ENCODE results near the gene HSD11B2. TPM values are rescaled to one million over a fixed set of nuclear protein-coding genes. Genes with fewer than 3 reads are reported as not detected.

Gene HSD11B2
- total and polyA plus RNA-seq, 2 donors (not counting 3 experiments of a cell fraction or from before 2014, with no cell fraction given) = 0.10 TPM; not detected in 1

DNA sequence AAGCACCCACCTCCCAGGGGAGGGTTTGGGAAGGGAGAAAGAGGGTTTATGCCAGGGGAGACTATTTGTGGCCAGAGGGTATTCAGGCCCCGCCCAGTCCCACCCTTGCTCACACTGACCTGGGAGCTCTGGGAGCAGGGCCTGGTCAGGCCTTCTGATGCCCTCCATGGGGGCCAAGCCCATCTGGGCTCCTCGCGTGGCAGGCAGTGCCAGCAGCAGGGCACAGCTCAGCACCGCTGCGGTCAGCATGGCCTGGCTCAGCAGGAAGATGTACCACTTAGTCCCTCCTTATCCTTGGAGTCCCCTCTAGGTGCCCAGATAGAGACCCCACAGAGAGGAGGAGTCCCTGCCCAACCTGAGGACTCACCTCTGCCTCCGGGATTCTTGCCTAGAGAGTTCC, 52.2 kb downstream of the HSD11B2 start, which contains the start of gene AGRP:
TSS of gene AGRP (minus strand) at position 398 of the 400 bp plus-strand sequence. CDS start at position 249, 149 bp downstream.
- Histone ChIP-seq H3K36me3 (ENCODE audit: control insufficient read depth in 2 of 2, extremely low read depth in 1 of 2, insufficient read depth in 2 of 2, low read length in 2 of 2) (no peaks in the 10 kb centered on the region), H3K27ac (ENCODE audit: insufficient read depth, low read depth, low read length) (peak within 1 kb of the TSS; percentile 73), H3K4me2 (ENCODE audit: insufficient read depth, low read length) (no peak within 1 kb of the TSS), H3K4me3 (replicated peaks in 1 of 3; ENCODE audit: insufficient read depth in 1 of 3, low read depth in 1 of 3, low read length in 3 of 3) (no peak within 1 kb of the TSS), H2AFZ (ENCODE audit: low read depth, low read length) (no peak within 1 kb of the TSS), H3K4me1 (ENCODE audit: control insufficient read depth, extremely low read depth, insufficient read depth, low read length) (peaks cover 35% of the 10 kb centered on the region), H3K9me3 (replicated peaks; ENCODE audit: control insufficient read depth, insufficient read depth, low read length) (no peaks in the 10 kb centered on the region), H3K27me3 (ENCODE audit: control insufficient read depth in 2 of 2, insufficient read depth in 2 of 2, low read length in 2 of 2) (no peaks in the 10 kb centered on the region), H3K79me2 (ENCODE audit: control insufficient read depth, insufficient read depth, low read length) (peaks cover 17% of the 10 kb centered on the region), H3K9ac (replicated peaks; ENCODE audit: extremely low read depth, insufficient read depth, low read length) (peak within 1 kb of the TSS; percentile 83), H3K9me1 (replicated peaks; ENCODE audit: control insufficient read depth, extremely low read depth, insufficient read depth, low read length) (no peaks in the 10 kb centered on the region), H4K20me1 (replicated peaks; ENCODE audit: control insufficient read depth, extremely low read depth, insufficient read depth, low read length) (no peaks in the 10 kb centered on the region)
- ChIA-PET CTCF (interaction anchor here (0.6 to 6.1 kb wide), 4 partner anchors 9 to 38 kb away, joined by 3 to 133 read pairs (median 26); no protein-coding TSS in a partner anchor), POLR2A (no interaction called here)
- intact Hi-C loops (cut with micrococcal nuclease) = no loop called here
- TF ChIP-seq, protein P1, sequence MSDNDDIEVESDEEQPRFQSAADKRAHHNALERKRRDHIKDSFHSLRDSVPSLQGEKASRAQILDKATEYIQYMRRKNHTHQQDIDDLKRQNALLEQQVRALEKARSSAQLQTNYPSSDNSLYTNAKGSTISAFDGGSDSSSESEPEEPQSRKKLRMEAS (IDR thresholded peaks at IDR 0.05; ENCODE audit: insufficient read depth, insufficient read length) = no peak
- TF ChIP-seq POLR2A (IDR thresholded peaks at IDR 0.05; ENCODE audit: low read depth, low read length) (no peak), EZH2 (IDR thresholded peaks at IDR 0.05; ENCODE audit: borderline replicate concordance, low read depth, low read length, severe bottlenecking) (no peak), JUN (IDR thresholded peaks at IDR 0.05; ENCODE audit: borderline replicate concordance, insufficient read depth, insufficient read length, low read depth) (no peak), MYC (IDR thresholded peaks at IDR 0.05; ENCODE audit: low read depth, low read length) (no peak), POLR2AphosphoS5 (IDR thresholded peaks at IDR 0.05; ENCODE audit: insufficient read depth, low read depth, low read length) (no peak)
- dilution Hi-C loops (cut with MboI; ENCODE audit: extremely low pct_ligation_motif_present, low sequenced_read_pairs) = no loop called here
- no peak for DNase-seq (ENCODE audit: low read depth, low spot score)
- BruUV-seq (replicated peaks) = no TSS peak
- no peak for FAIRE-seq

DNA sequence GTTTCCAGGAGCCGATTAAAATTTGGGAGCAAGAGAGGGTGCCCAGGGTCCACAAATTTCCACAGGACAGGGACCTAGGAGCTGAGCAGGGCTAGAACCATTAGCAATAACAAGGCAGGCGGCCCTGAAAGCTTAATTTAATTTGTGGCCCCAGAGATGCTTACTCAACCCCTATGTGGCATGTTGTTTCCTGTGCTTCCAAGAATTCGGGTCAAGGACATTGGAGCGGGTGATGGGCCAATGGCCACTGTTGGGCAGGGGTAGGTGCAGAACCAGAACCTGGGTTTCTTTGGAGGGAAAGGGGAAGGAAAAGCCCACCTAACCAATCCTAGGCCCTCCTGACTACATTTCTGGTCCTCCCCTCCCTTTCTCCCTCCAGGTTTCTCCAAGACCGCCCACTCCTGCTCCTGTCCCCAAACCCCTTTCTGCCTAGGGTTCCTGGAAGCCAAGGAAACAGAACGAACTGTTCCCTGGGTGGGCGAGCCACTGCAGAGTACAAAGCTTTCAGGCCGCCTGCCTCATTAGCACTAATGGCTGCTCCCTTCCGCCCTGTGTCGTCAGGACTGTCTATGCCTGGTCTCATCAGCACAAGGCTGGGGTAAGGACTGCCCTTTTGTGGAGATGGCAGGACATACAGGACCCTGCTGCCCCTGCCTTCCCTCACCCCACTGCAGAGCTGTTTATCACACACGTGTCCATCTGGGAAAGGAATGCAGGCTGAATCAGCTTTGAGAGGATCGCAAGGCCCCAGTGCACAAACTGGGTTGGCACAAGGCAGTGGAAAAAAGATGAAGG, 53.0 kb downstream of the HSD11B2 start:
- FAIRE-seq (no peak), DNase-seq (ENCODE audit: low read depth, low spot score) (no peak)
- TF ChIP-seq EZH2 (IDR thresholded peaks at IDR 0.05; ENCODE audit: borderline replicate concordance, low read depth, low read length, severe bottlenecking) = no peak
- TF ChIP-seq, protein P2, sequence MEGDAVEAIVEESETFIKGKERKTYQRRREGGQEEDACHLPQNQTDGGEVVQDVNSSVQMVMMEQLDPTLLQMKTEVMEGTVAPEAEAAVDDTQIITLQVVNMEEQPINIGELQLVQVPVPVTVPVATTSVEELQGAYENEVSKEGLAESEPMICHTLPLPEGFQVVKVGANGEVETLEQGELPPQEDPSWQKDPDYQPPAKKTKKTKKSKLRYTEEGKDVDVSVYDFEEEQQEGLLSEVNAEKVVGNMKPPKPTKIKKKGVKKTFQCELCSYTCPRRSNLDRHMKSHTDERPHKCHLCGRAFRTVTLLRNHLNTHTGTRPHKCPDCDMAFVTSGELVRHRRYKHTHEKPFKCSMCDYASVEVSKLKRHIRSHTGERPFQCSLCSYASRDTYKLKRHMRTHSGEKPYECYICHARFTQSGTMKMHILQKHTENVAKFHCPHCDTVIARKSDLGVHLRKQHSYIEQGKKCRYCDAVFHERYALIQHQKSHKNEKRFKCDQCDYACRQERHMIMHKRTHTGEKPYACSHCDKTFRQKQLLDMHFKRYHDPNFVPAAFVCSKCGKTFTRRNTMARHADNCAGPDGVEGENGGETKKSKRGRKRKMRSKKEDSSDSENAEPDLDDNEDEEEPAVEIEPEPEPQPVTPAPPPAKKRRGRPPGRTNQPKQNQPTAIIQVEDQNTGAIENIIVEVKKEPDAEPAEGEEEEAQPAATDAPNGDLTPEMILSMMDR (IDR thresholded peaks at IDR 0.05; ENCODE audit: extremely low read depth in 1 of 2, insufficient read depth in 1 of 2, low read depth in 1 of 2, low read length in 2 of 2) = no peak
- no peaks in the 10 kb centered on the region for H4K20me1 ChIP-seq (replicated peaks; ENCODE audit: control insufficient read depth, extremely low read depth, insufficient read depth, low read length)
- peaks cover 35% of the 10 kb centered on the region for H3K4me1 ChIP-seq (ENCODE audit: control insufficient read depth, extremely low read depth, insufficient read depth, low read length)
- no peak overlapping the region for H2AFZ ChIP-seq (ENCODE audit: low read depth, low read length)
- ChIA-PET CTCF (interaction anchor here (1.9 to 6.1 kb wide), 3 partner anchors 8 to 37 kb away, joined by 5 to 133 read pairs (median 47); no protein-coding TSS in a partner anchor), POLR2A (no interaction called here)
- dilution Hi-C loops (cut with MboI; ENCODE audit: extremely low pct_ligation_motif_present, low sequenced_read_pairs) = no loop called here
- H3K9ac ChIP-seq (replicated peaks; ENCODE audit: extremely low read depth, insufficient read depth, low read length) = no peak overlapping the region
- H3K79me2 ChIP-seq (ENCODE audit: control insufficient read depth, insufficient read depth, low read length) = peaks cover 12% of the 10 kb centered on the region
- no peaks in the 10 kb centered on the region for H3K27me3 ChIP-seq (ENCODE audit: control insufficient read depth in 2 of 2, insufficient read depth in 2 of 2, low read length in 2 of 2)
- no peaks in the 10 kb centered on the region for H3K36me3 ChIP-seq (ENCODE audit: control insufficient read depth in 2 of 2, extremely low read depth in 1 of 2, insufficient read depth in 2 of 2, low read length in 2 of 2)
- no peak overlapping the region for H3K4me3 ChIP-seq (replicated peaks in 1 of 3; ENCODE audit: insufficient read depth in 1 of 3, low read depth in 1 of 3, low read length in 3 of 3)
- intact Hi-C loops (cut with micrococcal nuclease) = no loop called here
- no peak overlapping the region for H3K27ac ChIP-seq (ENCODE audit: insufficient read depth, low read depth, low read length)
- no peak overlapping the region for H3K4me2 ChIP-seq (ENCODE audit: insufficient read depth, low read length)
- H3K9me3 ChIP-seq (replicated peaks; ENCODE audit: control insufficient read depth, insufficient read depth, low read length) = no peaks in the 10 kb centered on the region
- no peaks in the 10 kb centered on the region for H3K9me1 ChIP-seq (replicated peaks; ENCODE audit: control insufficient read depth, extremely low read depth, insufficient read depth, low read length)
- BruUV-seq (replicated peaks) = no TSS peak
